GM21825 (cell line): ENCODE measurements around the gene TMEM126B.
"Not testable (repeated sequence)": the region's sequence is repeated elsewhere in the genome, so short reads cannot be mapped to it uniquely, and the experiment has no call there.

Experiments used
- ATAC-seq: cut with Tn5 transposase; IDR thresholded peaks from one replicate; pipeline ENCODE4 v1.9.1; 2021; ENCODE audit warnings: mild to moderate bottlenecking, moderate library complexity; ENCODE audit not compliant: unreplicated experiment

The TMEM126B gene

GRCh38 chr11:85627998-85628770, at the start of gene TMEM126B:
TSS of gene TMEM126B (plus strand) at chr11:85628593. CDS start at chr11:85628608, 15 bp downstream.
- peak; percentile 99 for ATAC-seq

- ATAC-seq = no peak
Measured at GRCh38 chr11:85582111-85582510, 46.3 kb upstream of the TMEM126B start.

- no peak for ATAC-seq
Measured at GRCh38 chr11:85589373-85589772, 39.0 kb upstream of the TMEM126B start.

- no peak for ATAC-seq
Measured at GRCh38 chr11:85590848-85591483, 37.4 kb upstream of the TMEM126B start.

- peak; percentile 64 for ATAC-seq
Measured at GRCh38 chr11:85595285-85595884, 33.0 kb upstream of the TMEM126B start.

GRCh38 chr11:85596886-85597285, 31.5 kb upstream of the TMEM126B start:
- no peak for ATAC-seq

GRCh38 chr11:85599083-85599482, 29.3 kb upstream of the TMEM126B start:
- ATAC-seq = no peak

GRCh38 chr11:85602526-85603213, 25.7 kb upstream of the TMEM126B start:
- ATAC-seq = no peak

GRCh38 chr11:85603220-85603619, 25.2 kb upstream of the TMEM126B start:
- ATAC-seq = no peak

- not testable (repeated sequence) for ATAC-seq
Measured at GRCh38 chr11:85606237-85606636, 22.2 kb upstream of the TMEM126B start.

GRCh38 chr11:85608621-85609020, 19.8 kb upstream of the TMEM126B start:
- ATAC-seq = not testable (repeated sequence)

- not testable (repeated sequence) for ATAC-seq
Measured at GRCh38 chr11:85609286-85609685, 19.1 kb upstream of the TMEM126B start.

- ATAC-seq = not testable (repeated sequence)
Measured at GRCh38 chr11:85611643-85612042, 16.8 kb upstream of the TMEM126B start.

GRCh38 chr11:85619499-85619898, 8.9 kb upstream of the TMEM126B start:
- no peak for ATAC-seq

- no peak for ATAC-seq
Measured at GRCh38 chr11:85620256-85620655, 8.1 kb upstream of the TMEM126B start.

GRCh38 chr11:85626496-85626895, 1.9 kb upstream of the TMEM126B start:
- no peak for ATAC-seq

- peak; percentile 3 for ATAC-seq
Measured at GRCh38 chr11:85627332-85627997, 928 bp upstream of the TMEM126B start, which contains the start of gene DLG2. TSS of gene DLG2 (minus strand) at chr11:85627344.

GRCh38 chr11:85628771-85629341, 463 bp downstream of the TMEM126B start:
- ATAC-seq = peak; percentile 0

GRCh38 chr11:85634747-85635146, 6.4 kb downstream of the TMEM126B start:
- ATAC-seq = no peak

- no peak for ATAC-seq
Measured at GRCh38 chr11:85643191-85643614, 14.8 kb downstream of the TMEM126B start.
